D341Med (cell line): Measurements from ENCODE around the gene BCAS4.
"Not testable (repeated sequence)": the region's sequence is repeated elsewhere in the genome, so short reads cannot be mapped to it uniquely, and the experiment has no call there.

Experiments used
- DNase-seq: peaks from one replicate; pipeline ENCODE4 v3.0.0; 2012; ENCODE audit warnings: low spot score

The BCAS4 gene

GRCh38 chr20:50771419-50772080, 23.3 kb upstream of the BCAS4 start:
- DNase-seq, result not testable (repeated sequence)

- DNase-seq, result no peak
Measured at GRCh38 chr20:50772420-50773185, 22.3 kb upstream of the BCAS4 start.

GRCh38 chr20:50774515-50774914, 20.3 kb upstream of the BCAS4 start:
- DNase-seq, result no peak

- no peak for DNase-seq
Measured at GRCh38 chr20:50776122-50776817, 18.6 kb upstream of the BCAS4 start.

- DNase-seq, result no peak
Measured at GRCh38 chr20:50777373-50777772, 17.5 kb upstream of the BCAS4 start.

GRCh38 chr20:50778994-50779393, 15.9 kb upstream of the BCAS4 start:
- not testable (repeated sequence) for DNase-seq

- DNase-seq, result no peak
Measured at GRCh38 chr20:50783390-50783789, 11.5 kb upstream of the BCAS4 start.

- no peak for DNase-seq
Measured at GRCh38 chr20:50783903-50784302, 11.0 kb upstream of the BCAS4 start.

- DNase-seq, result no peak
Measured at GRCh38 chr20:50784464-50784863, 10.4 kb upstream of the BCAS4 start.

GRCh38 chr20:50786703-50787102, 8.2 kb upstream of the BCAS4 start:
- DNase-seq, result no peak

GRCh38 chr20:50787181-50787580, 7.7 kb upstream of the BCAS4 start:
- DNase-seq, result no peak

GRCh38 chr20:50788045-50788991, 6.5 kb upstream of the BCAS4 start:
- DNase-seq, result peak; percentile 67

GRCh38 chr20:50789968-50790650, 4.8 kb upstream of the BCAS4 start:
- no peak for DNase-seq

GRCh38 chr20:50790651-50791277, 4.1 kb upstream of the BCAS4 start:
- peak; percentile 92 for DNase-seq

- no peak for DNase-seq
Measured at GRCh38 chr20:50792708-50793574, 1.9 kb upstream of the BCAS4 start.

- DNase-seq, result not testable (repeated sequence)
Measured at GRCh38 chr20:50793575-50794016, 1.3 kb upstream of the BCAS4 start.

- no peak for DNase-seq
Measured at GRCh38 chr20:50794181-50794845, 548 bp upstream of the BCAS4 start.

GRCh38 chr20:50797142-50797541, 2.3 kb downstream of the BCAS4 start:
- DNase-seq, result no peak

GRCh38 chr20:50798650-50799049, 3.8 kb downstream of the BCAS4 start:
- no peak for DNase-seq
